ENCODE measurements around the gene PDE11A. TPM values are rescaled to one million over a fixed set of nuclear protein-coding genes. Genes with fewer than 3 reads are reported as not detected.

Gene PDE11A
- total and polyA plus RNA-seq, 4 donors = 1.0 to 5.9 (median 1.7) TPM

DNA sequence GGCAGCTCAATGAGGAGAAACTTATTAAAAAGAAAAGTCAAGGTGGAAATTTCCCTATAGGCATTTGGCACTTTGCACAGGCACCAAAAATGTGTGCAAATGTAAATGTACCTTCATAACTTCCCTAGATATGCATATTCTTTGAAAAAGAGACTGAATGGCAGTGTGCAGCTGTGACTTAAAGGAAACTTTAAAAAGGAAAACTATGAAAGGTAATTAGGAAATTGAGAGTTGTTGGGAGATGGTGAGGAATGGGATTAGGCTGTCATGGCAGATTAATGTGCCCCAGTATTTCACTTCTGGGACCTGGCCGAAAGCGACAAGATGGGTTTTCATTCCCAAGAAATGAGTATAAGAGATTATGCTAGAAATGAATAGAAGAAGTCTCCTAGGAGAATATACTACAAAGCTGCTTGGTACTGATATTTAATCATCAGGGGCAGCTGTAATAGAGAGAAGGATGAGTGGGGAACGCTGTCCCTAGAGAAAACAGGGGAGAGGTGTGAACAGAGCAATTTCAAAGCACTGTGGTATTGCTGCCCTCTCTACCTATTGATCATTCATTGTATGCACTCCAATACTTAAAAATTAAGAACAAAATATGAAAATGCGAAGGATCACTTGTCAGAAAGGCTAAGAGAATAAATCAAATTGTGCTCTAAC lies 366.9 kb downstream of the PDE11A start:
- Histone ChIP-seq H3K9me3 (ENCODE audit: control insufficient read depth in 4 of 4, low read length in 3 of 4) (no peaks in the 10 kb centered on the region), H3K4me1 (ENCODE audit: control insufficient read depth in 4 of 4, insufficient read depth in 4 of 4, low read length in 3 of 4) (no peaks in the 10 kb centered on the region), H3K36me3 (ENCODE audit: control insufficient read depth in 4 of 4, insufficient read depth in 3 of 4, low read depth in 1 of 4, low read length in 3 of 4) (no peaks in the 10 kb centered on the region), H3K9ac (ENCODE audit: low read depth in 1 of 2, low read length in 2 of 2) (no peak overlapping the region), H3K27ac (ENCODE audit: low read depth in 1 of 2, low read length in 2 of 2) (no peak overlapping the region), H3K27me3 (ENCODE audit: control insufficient read depth in 4 of 4, insufficient read depth in 4 of 4, low read length in 3 of 4) (no peaks in the 10 kb centered on the region), H3K4me3 (ENCODE audit: low read depth in 1 of 3, low read length in 3 of 3) (no peak overlapping the region)
- no peak for DNase-seq (ENCODE audit: low spot score)
- WGBS = 94% methylated on average over 4 of the region's 4 CpGs
- TF ChIP-seq, protein P1, sequence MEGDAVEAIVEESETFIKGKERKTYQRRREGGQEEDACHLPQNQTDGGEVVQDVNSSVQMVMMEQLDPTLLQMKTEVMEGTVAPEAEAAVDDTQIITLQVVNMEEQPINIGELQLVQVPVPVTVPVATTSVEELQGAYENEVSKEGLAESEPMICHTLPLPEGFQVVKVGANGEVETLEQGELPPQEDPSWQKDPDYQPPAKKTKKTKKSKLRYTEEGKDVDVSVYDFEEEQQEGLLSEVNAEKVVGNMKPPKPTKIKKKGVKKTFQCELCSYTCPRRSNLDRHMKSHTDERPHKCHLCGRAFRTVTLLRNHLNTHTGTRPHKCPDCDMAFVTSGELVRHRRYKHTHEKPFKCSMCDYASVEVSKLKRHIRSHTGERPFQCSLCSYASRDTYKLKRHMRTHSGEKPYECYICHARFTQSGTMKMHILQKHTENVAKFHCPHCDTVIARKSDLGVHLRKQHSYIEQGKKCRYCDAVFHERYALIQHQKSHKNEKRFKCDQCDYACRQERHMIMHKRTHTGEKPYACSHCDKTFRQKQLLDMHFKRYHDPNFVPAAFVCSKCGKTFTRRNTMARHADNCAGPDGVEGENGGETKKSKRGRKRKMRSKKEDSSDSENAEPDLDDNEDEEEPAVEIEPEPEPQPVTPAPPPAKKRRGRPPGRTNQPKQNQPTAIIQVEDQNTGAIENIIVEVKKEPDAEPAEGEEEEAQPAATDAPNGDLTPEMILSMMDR (IDR thresholded peaks at IDR 0.05; ENCODE audit: low read depth, low read length, missing input control) = no peak
- TF ChIP-seq HNF4G (IDR thresholded peaks at IDR 0.05) = no peak

DNA sequence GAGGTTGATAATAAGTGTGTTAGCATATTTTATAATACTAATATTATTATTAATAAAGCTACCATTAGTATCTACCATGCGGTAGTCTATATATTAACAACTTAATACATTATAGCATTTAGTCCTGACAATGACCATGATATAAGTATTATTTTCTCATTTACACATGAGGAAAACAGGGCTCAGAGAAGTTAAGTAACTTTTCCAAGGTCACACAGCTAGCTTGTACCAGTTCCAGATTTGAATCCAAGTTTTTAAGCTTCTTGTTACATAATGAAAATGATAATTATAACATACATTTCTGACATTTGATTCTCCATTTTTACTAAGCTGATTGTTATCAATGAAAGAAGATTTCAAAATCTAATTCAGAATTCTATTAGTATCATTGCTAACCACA lies 369.4 kb downstream of the PDE11A start:
- Histone ChIP-seq H3K27ac (ENCODE audit: low read depth in 1 of 2, low read length in 2 of 2) (no peak overlapping the region), H3K36me3 (ENCODE audit: control insufficient read depth in 4 of 4, insufficient read depth in 3 of 4, low read depth in 1 of 4, low read length in 3 of 4) (no peaks in the 10 kb centered on the region), H3K27me3 (ENCODE audit: control insufficient read depth in 4 of 4, insufficient read depth in 4 of 4, low read length in 3 of 4) (no peaks in the 10 kb centered on the region), H3K4me3 (ENCODE audit: low read depth in 1 of 3, low read length in 3 of 3) (no peak overlapping the region), H3K9me3 (ENCODE audit: control insufficient read depth in 4 of 4, low read length in 3 of 4) (no peaks in the 10 kb centered on the region), H3K9ac (ENCODE audit: low read depth in 1 of 2, low read length in 2 of 2) (no peak overlapping the region), H3K4me1 (ENCODE audit: control insufficient read depth in 4 of 4, insufficient read depth in 4 of 4, low read length in 3 of 4) (no peaks in the 10 kb centered on the region)
- TF ChIP-seq FOXA2 (IDR thresholded peaks at IDR 0.05) (no peak), EGR1 (IDR thresholded peaks at IDR 0.05; ENCODE audit: low read depth in 2 of 2) (no peak), FOXA1 (IDR thresholded peaks at IDR 0.05) (no peak), NR2F2 (IDR thresholded peaks at IDR 0.05) (no peak), GABPA (IDR thresholded peaks at IDR 0.05 in 1 of 2, conservative IDR thresholded peaks at IDR 0.05 in 1 of 2) (no peak), TAF1 (conservative IDR thresholded peaks at IDR 0.05) (no peak), HNF4G (IDR thresholded peaks at IDR 0.05) (no peak), SP1 (IDR thresholded peaks at IDR 0.05) (no peak), RAD21 (IDR thresholded peaks at IDR 0.05) (no peak), JUND (IDR thresholded peaks at IDR 0.05) (no peak)
- TF ChIP-seq, protein P2, sequence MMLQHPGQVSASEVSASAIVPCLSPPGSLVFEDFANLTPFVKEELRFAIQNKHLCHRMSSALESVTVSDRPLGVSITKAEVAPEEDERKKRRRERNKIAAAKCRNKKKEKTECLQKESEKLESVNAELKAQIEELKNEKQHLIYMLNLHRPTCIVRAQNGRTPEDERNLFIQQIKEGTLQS (IDR thresholded peaks at IDR 0.05) = no peak
- TF ChIP-seq, protein P3, sequence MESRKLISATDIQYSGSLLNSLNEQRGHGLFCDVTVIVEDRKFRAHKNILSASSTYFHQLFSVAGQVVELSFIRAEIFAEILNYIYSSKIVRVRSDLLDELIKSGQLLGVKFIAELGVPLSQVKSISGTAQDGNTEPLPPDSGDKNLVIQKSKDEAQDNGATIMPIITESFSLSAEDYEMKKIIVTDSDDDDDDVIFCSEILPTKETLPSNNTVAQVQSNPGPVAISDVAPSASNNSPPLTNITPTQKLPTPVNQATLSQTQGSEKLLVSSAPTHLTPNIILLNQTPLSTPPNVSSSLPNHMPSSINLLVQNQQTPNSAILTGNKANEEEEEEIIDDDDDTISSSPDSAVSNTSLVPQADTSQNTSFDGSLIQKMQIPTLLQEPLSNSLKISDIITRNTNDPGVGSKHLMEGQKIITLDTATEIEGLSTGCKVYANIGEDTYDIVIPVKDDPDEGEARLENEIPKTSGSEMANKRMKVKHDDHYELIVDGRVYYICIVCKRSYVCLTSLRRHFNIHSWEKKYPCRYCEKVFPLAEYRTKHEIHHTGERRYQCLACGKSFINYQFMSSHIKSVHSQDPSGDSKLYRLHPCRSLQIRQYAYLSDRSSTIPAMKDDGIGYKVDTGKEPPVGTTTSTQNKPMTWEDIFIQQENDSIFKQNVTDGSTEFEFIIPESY (IDR thresholded peaks at IDR 0.05) = no peak
- TF ChIP-seq, protein P1 (IDR thresholded peaks at IDR 0.05; ENCODE audit: low read depth, low read length, missing input control) = no peak
- TF ChIP-seq, protein P4, sequence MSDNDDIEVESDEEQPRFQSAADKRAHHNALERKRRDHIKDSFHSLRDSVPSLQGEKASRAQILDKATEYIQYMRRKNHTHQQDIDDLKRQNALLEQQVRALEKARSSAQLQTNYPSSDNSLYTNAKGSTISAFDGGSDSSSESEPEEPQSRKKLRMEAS (IDR thresholded peaks at IDR 0.05) = no peak
- TF ChIP-seq, protein P5, sequence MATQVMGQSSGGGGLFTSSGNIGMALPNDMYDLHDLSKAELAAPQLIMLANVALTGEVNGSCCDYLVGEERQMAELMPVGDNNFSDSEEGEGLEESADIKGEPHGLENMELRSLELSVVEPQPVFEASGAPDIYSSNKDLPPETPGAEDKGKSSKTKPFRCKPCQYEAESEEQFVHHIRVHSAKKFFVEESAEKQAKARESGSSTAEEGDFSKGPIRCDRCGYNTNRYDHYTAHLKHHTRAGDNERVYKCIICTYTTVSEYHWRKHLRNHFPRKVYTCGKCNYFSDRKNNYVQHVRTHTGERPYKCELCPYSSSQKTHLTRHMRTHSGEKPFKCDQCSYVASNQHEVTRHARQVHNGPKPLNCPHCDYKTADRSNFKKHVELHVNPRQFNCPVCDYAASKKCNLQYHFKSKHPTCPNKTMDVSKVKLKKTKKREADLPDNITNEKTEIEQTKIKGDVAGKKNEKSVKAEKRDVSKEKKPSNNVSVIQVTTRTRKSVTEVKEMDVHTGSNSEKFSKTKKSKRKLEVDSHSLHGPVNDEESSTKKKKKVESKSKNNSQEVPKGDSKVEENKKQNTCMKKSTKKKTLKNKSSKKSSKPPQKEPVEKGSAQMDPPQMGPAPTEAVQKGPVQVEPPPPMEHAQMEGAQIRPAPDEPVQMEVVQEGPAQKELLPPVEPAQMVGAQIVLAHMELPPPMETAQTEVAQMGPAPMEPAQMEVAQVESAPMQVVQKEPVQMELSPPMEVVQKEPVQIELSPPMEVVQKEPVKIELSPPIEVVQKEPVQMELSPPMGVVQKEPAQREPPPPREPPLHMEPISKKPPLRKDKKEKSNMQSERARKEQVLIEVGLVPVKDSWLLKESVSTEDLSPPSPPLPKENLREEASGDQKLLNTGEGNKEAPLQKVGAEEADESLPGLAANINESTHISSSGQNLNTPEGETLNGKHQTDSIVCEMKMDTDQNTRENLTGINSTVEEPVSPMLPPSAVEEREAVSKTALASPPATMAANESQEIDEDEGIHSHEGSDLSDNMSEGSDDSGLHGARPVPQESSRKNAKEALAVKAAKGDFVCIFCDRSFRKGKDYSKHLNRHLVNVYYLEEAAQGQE (IDR thresholded peaks at IDR 0.05) = no peak
- DNase-seq (ENCODE audit: low spot score) = no peak
- WGBS = 100% methylated on average over 1 of the region's 1 CpG
